AG09319 (cell line): ENCODE results near the gene PDZK1IP1.

ENCODE experiments used
- DNase-seq: peaks from one replicate; pipeline ENCODE4 v3.0.0-alpha.2; 2010; ENCODE audit warnings: low read depth; ENCODE audit errors: extremely low read depth
- TF ChIP-seq, protein P1 (sequence below): IDR thresholded peaks from 2 replicates; pipeline ENCODE4 v1.5.1; 2011; ENCODE audit warnings: low read depth, mild to moderate bottlenecking, inconsistent platforms, low read length, moderate library complexity

PDZK1IP1 gene

DNA sequence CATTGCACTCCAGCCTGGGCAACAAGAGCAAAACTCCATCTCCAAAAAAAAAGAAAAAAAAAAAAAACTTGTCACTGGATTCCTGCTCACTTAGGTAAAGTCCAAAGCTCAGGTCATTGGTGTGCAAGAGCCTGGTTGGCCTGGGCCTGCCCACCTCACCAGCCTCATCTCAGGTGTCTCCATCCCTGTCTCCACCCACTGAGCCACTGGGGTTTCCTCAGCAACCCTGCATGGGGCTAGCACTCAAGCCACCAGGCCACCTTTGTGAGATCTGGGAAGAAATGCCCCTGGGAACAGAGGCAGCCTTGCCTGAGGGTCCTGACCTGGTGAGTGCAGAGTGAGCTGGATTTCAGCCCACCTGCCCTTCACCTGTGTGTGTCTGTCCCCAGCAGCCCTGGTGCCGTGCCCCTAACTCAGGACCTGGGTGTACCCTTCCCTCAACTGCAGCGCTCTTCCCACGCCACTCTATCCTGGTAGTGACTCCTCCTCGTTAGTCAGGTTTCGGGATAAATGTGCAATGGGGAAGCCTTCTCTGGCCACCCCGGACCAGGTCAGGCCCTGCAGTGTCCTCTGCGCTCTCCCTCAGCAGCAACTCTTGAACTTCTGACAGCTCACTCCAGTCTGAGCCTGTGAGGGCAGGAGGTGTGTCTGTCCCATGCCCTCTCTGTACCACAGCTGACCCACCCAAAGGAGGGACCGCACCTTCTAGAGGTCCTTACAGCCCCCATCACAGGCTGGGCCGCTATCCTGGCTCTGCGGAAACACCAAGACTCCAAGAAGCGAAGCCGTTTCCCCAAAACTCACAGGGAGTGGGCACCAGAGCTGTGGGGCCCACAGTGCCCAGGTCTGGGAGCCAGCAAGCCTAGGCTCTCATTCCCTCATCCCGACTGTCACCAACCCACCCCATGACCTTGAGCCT is 3.3 kb downstream of the PDZK1IP1 start:
- TF ChIP-seq, protein P1, sequence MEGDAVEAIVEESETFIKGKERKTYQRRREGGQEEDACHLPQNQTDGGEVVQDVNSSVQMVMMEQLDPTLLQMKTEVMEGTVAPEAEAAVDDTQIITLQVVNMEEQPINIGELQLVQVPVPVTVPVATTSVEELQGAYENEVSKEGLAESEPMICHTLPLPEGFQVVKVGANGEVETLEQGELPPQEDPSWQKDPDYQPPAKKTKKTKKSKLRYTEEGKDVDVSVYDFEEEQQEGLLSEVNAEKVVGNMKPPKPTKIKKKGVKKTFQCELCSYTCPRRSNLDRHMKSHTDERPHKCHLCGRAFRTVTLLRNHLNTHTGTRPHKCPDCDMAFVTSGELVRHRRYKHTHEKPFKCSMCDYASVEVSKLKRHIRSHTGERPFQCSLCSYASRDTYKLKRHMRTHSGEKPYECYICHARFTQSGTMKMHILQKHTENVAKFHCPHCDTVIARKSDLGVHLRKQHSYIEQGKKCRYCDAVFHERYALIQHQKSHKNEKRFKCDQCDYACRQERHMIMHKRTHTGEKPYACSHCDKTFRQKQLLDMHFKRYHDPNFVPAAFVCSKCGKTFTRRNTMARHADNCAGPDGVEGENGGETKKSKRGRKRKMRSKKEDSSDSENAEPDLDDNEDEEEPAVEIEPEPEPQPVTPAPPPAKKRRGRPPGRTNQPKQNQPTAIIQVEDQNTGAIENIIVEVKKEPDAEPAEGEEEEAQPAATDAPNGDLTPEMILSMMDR, result no peak
- no peak for DNase-seq

GRCh38 chr1:47184822-47185677 is 4.8 kb downstream of the PDZK1IP1 start:
- TF ChIP-seq, protein P1, result no peak
- DNase-seq, result no peak

GRCh38 chr1:47184090-47184821 is 5.6 kb downstream of the PDZK1IP1 start:
- no peak for DNase-seq
- TF ChIP-seq, protein P1, result no peak

GRCh38 chr1:47183308-47184089 is 6.3 kb downstream of the PDZK1IP1 start:
- no peak for DNase-seq
- TF ChIP-seq, protein P1, result no peak

DNA sequence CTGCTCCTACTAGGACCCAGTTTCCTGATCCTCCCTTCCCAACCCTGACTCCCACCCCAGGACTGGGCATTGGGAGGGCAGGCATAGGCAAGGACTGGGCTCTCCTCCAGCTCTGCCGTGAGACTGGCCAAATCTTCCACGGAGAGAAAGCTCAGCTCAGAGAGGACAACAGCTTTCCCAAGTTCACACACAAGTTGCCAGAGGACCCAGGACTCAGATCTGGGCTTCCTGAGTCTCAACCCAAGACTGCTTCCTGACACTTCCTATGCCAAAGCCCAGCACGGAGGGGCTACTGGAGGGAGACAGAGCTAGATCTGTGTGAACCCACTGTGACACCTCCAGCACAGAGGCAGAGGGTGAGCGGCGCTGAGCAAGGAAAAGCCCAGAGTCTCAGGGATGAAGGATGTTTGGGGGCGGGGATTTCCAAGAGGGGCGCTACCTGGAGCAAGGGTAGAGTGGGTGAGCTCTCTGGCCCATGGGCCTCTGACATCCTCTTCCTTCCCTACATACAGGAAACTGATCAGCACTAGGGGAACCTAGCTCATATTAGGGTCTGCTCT is 7.1 kb downstream of the PDZK1IP1 start:
- TF ChIP-seq, protein P1, result no peak
- no peak for DNase-seq

DNA sequence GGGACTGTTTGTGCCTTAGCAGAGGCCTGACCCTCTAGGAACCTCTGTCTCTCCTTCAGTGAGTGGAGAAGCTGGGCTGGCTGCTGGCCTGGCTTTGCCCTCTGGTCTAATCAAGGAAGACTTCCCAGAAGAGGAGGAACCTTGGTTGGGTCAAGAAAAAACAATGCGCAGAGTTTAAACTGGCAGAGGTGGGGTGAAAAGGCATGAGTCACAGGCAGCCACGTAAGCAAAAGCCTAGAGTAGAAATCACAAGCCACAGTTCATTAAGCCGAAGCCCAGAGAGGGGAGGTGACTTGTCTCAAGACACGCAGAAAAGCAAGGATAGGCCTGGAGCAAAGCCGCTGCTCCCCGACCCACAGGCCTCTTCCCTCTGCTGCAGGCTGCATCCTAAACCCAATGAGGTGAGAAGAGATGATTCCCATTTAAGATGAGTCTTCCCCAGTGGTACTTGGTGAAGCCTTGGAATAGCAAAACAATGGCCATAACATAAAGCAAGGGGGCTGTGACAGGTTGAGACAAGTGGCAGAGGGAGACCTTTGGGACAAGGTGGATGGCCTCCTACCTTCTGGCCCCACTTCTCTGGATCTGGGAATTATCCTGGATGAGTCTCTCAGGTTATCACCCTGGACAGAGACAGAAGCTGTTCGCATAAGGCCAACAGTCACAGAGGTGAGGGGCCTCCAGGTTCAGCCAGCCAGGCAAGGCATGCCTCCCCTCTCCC is 7.7 kb downstream of the PDZK1IP1 start:
- TF ChIP-seq, protein P1, result no peak
- no peak for DNase-seq
